Trophoblast cell (in vitro differentiated cells and primary cell): Measurements from ENCODE around the gene FRY.

ENCODE experiments used
- DNase-seq, 2 donors: peaks; one replicate each; pipeline ENCODE4 v3.0.0-alpha.2; 2016
- H2AFZ ChIP-seq: 2 replicates; pipeline ENCODE4 v1.6.1; 2013; ENCODE audit warnings: low read length, moderate library complexity, mild to moderate bottlenecking; ENCODE audit not compliant: insufficient read depth, poor library complexity
- H2AK5ac ChIP-seq: 2 replicates; pipeline ENCODE4 v1.6.1; 2013; ENCODE audit warnings: mild to moderate bottlenecking, low read length
- H2BK120ac ChIP-seq: 2 replicates; pipeline ENCODE4 v1.6.1; 2013; ENCODE audit warnings: low read length, mild to moderate bottlenecking, moderate library complexity; ENCODE audit not compliant: insufficient read depth, poor library complexity
- H2BK12ac ChIP-seq: 2 replicates; pipeline ENCODE4 v1.6.1; 2013; ENCODE audit warnings: mild to moderate bottlenecking, low read length, moderate library complexity
- H2BK5ac ChIP-seq: 2 replicates; pipeline ENCODE4 v1.6.1; 2013; ENCODE audit warnings: low read length, low read depth, moderate library complexity, mild to moderate bottlenecking; ENCODE audit not compliant: poor library complexity
- H3K14ac ChIP-seq: 2 replicates; pipeline ENCODE4 v1.6.1; 2013; ENCODE audit warnings: mild to moderate bottlenecking, low read length
- H3K18ac ChIP-seq: 2 replicates; pipeline ENCODE4 v1.6.1; 2013; ENCODE audit warnings: mild to moderate bottlenecking, low read length
- H3K23ac ChIP-seq: 2 replicates; pipeline ENCODE4 v1.6.1; 2013; ENCODE audit warnings: low read length
- H3K27ac ChIP-seq: 2 replicates; pipeline ENCODE4 v1.5.1; 2013; ENCODE audit warnings: low read depth, mild to moderate bottlenecking, inconsistent platforms, low read length, moderate library complexity
- H3K27me3 ChIP-seq: 2 replicates; pipeline ENCODE4 v1.6.1; 2013; ENCODE audit warnings: inconsistent platforms, mild to moderate bottlenecking, low read length, moderate library complexity; ENCODE audit not compliant: insufficient read depth
- H3K36me3 ChIP-seq, 2 experiments: 1 replicate in 1 of 2; 2 replicates in 1 of 2; pipeline ENCODE4 v1.6.1; 2013; ENCODE audit warnings: low read length in 2 of 2, mild to moderate bottlenecking in 2 of 2, moderate library complexity in 1 of 2; ENCODE audit not compliant: insufficient read depth in 2 of 2, control insufficient read depth in 1 of 2
- H3K4ac ChIP-seq: 2 replicates; pipeline ENCODE4 v1.6.1; 2013; ENCODE audit warnings: low read depth, mild to moderate bottlenecking, low read length, moderate library complexity
- H3K4me1 ChIP-seq, 2 experiments: 1 replicate in 1 of 2; 2 replicates in 1 of 2; pipeline ENCODE4 v1.6.1; 2013; ENCODE audit warnings: low read length in 2 of 2, mild to moderate bottlenecking in 2 of 2, moderate library complexity in 1 of 2; ENCODE audit not compliant: insufficient read depth in 2 of 2, control insufficient read depth in 1 of 2
- H3K4me2 ChIP-seq: 2 replicates; pipeline ENCODE4 v1.6.1; 2013; ENCODE audit warnings: inconsistent platforms, mild to moderate bottlenecking, low read length, moderate library complexity
- H3K4me3 ChIP-seq: 2 replicates; pipeline ENCODE4 v1.5.1; 2013; ENCODE audit warnings: mild to moderate bottlenecking, low read depth, low read length, inconsistent platforms
- H3K79me1 ChIP-seq: one replicate; pipeline ENCODE4 v1.6.1; 2013; ENCODE audit warnings: low read length
- H3K79me2 ChIP-seq: 2 replicates; pipeline ENCODE4 v1.6.1; 2013; ENCODE audit warnings: low read length, mild to moderate bottlenecking; ENCODE audit not compliant: control insufficient read depth, insufficient read depth, poor library complexity
- H3K9ac ChIP-seq: 2 replicates; pipeline ENCODE4 v1.6.1; 2013; ENCODE audit warnings: mild to moderate bottlenecking, low read length
- H3K9me3 ChIP-seq: 2 replicates; pipeline ENCODE4 v1.6.1; 2013; ENCODE audit warnings: low read depth, mild to moderate bottlenecking, control low read depth, inconsistent platforms, low read length; ENCODE audit not compliant: insufficient read depth
- H4K12ac ChIP-seq: 2 replicates; pipeline ENCODE4 v1.6.1; 2013; ENCODE audit warnings: low read depth, mild to moderate bottlenecking, low read length, moderate library complexity
- H4K8ac ChIP-seq: 2 replicates; pipeline ENCODE4 v1.6.1; 2013; ENCODE audit warnings: low read depth, mild to moderate bottlenecking, low read length, moderate library complexity
- H4K91ac ChIP-seq: one replicate; pipeline ENCODE4 v1.6.1; 2013; ENCODE audit warnings: low read depth, mild to moderate bottlenecking, low read length, moderate library complexity
- WGBS: extraction: QIAGEN DNeasy Blood & Tissue Kit; methylation state at CpG from one replicate; pipeline ENCODE4 v1.1.7; 2013; ENCODE audit warnings: missing lambda C conversion rate; ENCODE audit not compliant: insufficient read length, insufficient coverage; ENCODE audit errors: extremely low coverage; 5-methylcytosine and 5-hydroxymethylcytosine counted together

FRY gene

GRCh38 chr13:32187651-32188050 lies 156.1 kb downstream of the FRY start:
- H4K91ac ChIP-seq: no peak overlapping the region
- no peak overlapping the region for H4K8ac ChIP-seq
- no peaks in the 10 kb centered on the region for H3K36me3 ChIP-seq
- DNase-seq: no peak
- no peaks in the 10 kb centered on the region for H3K9me3 ChIP-seq
- no peak overlapping the region for H3K27ac ChIP-seq
- no CpG with 5 or more reads among the region's 2 CpGs for WGBS
- no peak overlapping the region for H2AFZ ChIP-seq
- H2BK5ac ChIP-seq: no peak overlapping the region
- H3K79me2 ChIP-seq: no peaks in the 10 kb centered on the region
- no peak overlapping the region for H3K23ac ChIP-seq
- H2BK120ac ChIP-seq: no peak overlapping the region
- no peaks in the 10 kb centered on the region for H3K79me1 ChIP-seq
- no peak overlapping the region for H3K18ac ChIP-seq
- no peak overlapping the region for H3K14ac ChIP-seq
- no peak overlapping the region for H3K4me3 ChIP-seq
- no peak overlapping the region for H3K4me2 ChIP-seq
- no peak overlapping the region for H2AK5ac ChIP-seq
- H3K4me1 ChIP-seq: no peaks in the 10 kb centered on the region
- H3K4ac ChIP-seq: no peak overlapping the region
- no peak overlapping the region for H3K9ac ChIP-seq
- no peaks in the 10 kb centered on the region for H3K27me3 ChIP-seq
- no peak overlapping the region for H4K12ac ChIP-seq
- H2BK12ac ChIP-seq: no peak overlapping the region

GRCh38 chr13:32191452-32191998 lies 160.0 kb downstream of the FRY start:
- Histone ChIP-seq H3K79me1 (no peaks in the 10 kb centered on the region), H3K27ac (no peak overlapping the region), H4K91ac (no peak overlapping the region), H2BK120ac (no peak overlapping the region), H3K18ac (no peak overlapping the region), H2BK5ac (no peak overlapping the region), H3K4me1 (no peaks in the 10 kb centered on the region), H4K12ac (no peak overlapping the region), H3K9me3 (no peaks in the 10 kb centered on the region), H3K23ac (no peak overlapping the region), H4K8ac (no peak overlapping the region), H2BK12ac (no peak overlapping the region), H3K4me2 (no peak overlapping the region), H2AK5ac (no peak overlapping the region), H2AFZ (no peak overlapping the region), H3K79me2 (no peaks in the 10 kb centered on the region), H3K14ac (no peak overlapping the region), H3K4me3 (no peak overlapping the region), H3K4ac (no peak overlapping the region), H3K36me3 (no peaks in the 10 kb centered on the region), H3K27me3 (no peaks in the 10 kb centered on the region), H3K9ac (no peak overlapping the region)
- WGBS: no CpG with 5 or more reads among the region's 2 CpGs
- DNase-seq: no peak

GRCh38 chr13:32195713-32196112 lies 164.1 kb downstream of the FRY start:
- peak; percentile 54 to 90 for DNase-seq
- Histone ChIP-seq H2BK120ac (no peak overlapping the region), H2AK5ac (no peak overlapping the region), H2BK12ac (no peak overlapping the region), H4K91ac (no peak overlapping the region), H3K9me3 (no peaks in the 10 kb centered on the region), H2BK5ac (no peak overlapping the region), H3K23ac (no peak overlapping the region), H3K4me3 (no peak overlapping the region), H3K79me2 (no peaks in the 10 kb centered on the region), H4K8ac (no peak overlapping the region), H3K36me3 (no peaks in the 10 kb centered on the region), H4K12ac (no peak overlapping the region), H2AFZ (no peak overlapping the region), H3K18ac (no peak overlapping the region), H3K27ac (no peak overlapping the region), H3K14ac (no peak overlapping the region), H3K79me1 (no peaks in the 10 kb centered on the region), H3K9ac (no peak overlapping the region), H3K4me2 (no peak overlapping the region), H3K4ac (no peak overlapping the region), H3K4me1 (no peaks in the 10 kb centered on the region), H3K27me3 (no peaks in the 10 kb centered on the region)

- no CpG with 5 or more reads among the region's 1 CpG for WGBS
- no peak overlapping the region for H3K4ac ChIP-seq
- no peak for DNase-seq
- H4K8ac ChIP-seq: no peak overlapping the region
- H3K4me1 ChIP-seq: no peaks in the 10 kb centered on the region
- H2AFZ ChIP-seq: no peak overlapping the region
- H3K79me1 ChIP-seq: no peaks in the 10 kb centered on the region
- no peaks in the 10 kb centered on the region for H3K9me3 ChIP-seq
- H3K23ac ChIP-seq: no peak overlapping the region
- no peak overlapping the region for H3K14ac ChIP-seq
- H3K18ac ChIP-seq: no peak overlapping the region
- H3K27ac ChIP-seq: no peak overlapping the region
- H3K4me3 ChIP-seq: no peak overlapping the region
- no peaks in the 10 kb centered on the region for H3K27me3 ChIP-seq
- H2AK5ac ChIP-seq: no peak overlapping the region
- H2BK5ac ChIP-seq: no peak overlapping the region
- no peak overlapping the region for H3K4me2 ChIP-seq
- no peak overlapping the region for H2BK120ac ChIP-seq
- no peak overlapping the region for H4K91ac ChIP-seq
- no peaks in the 10 kb centered on the region for H3K36me3 ChIP-seq
- H3K79me2 ChIP-seq: no peaks in the 10 kb centered on the region
- no peak overlapping the region for H4K12ac ChIP-seq
- no peak overlapping the region for H2BK12ac ChIP-seq
- H3K9ac ChIP-seq: no peak overlapping the region
Measured at GRCh38 chr13:32199168-32199567, 167.6 kb downstream of the FRY start.
